GM19467 (cell line): ENCODE measurements around the gene SLC34A2.
A peak's percentile ranks its signal among the peaks of the same experiment; 100 is the strongest.
"Not testable (repeated sequence)": the region's sequence is repeated elsewhere in the genome, so short reads cannot be mapped to it uniquely, and the experiment has no call there.

Experiments used
- ATAC-seq: cut with Tn5 transposase; IDR thresholded peaks from one replicate; pipeline ENCODE4 v1.9.1; 2021; ENCODE audit warnings: mild to moderate bottlenecking, moderate library complexity; ENCODE audit not compliant: unreplicated experiment

Gene SLC34A2

GRCh38 chr4:25654971-25655963 lies at the start of gene SLC34A2:
Gene SLC34A2, plus strand, starts transcription at chr4:25655851. Its CDS starts 6,650 bp downstream, at chr4:25662501.
- no peak for ATAC-seq

- ATAC-seq, result no peak
Observed at GRCh38 chr4:25608644-25609043, 47.0 kb upstream of the SLC34A2 start.

- no peak for ATAC-seq
Observed at GRCh38 chr4:25609976-25610375, 45.7 kb upstream of the SLC34A2 start.

- not testable (repeated sequence) for ATAC-seq
Observed at GRCh38 chr4:25613613-25614012, 42.0 kb upstream of the SLC34A2 start.

GRCh38 chr4:25614807-25615206 lies 40.8 kb upstream of the SLC34A2 start:
- no peak for ATAC-seq

- peak; percentile 82 for ATAC-seq
Observed at GRCh38 chr4:25621027-25621930, 34.4 kb upstream of the SLC34A2 start.

GRCh38 chr4:25624616-25625015 lies 31.0 kb upstream of the SLC34A2 start:
- ATAC-seq, result no peak

- no peak for ATAC-seq
Observed at GRCh38 chr4:25628451-25628850, 27.2 kb upstream of the SLC34A2 start.

- ATAC-seq, result no peak
Observed at GRCh38 chr4:25632135-25632534, 23.5 kb upstream of the SLC34A2 start.

- no peak for ATAC-seq
Observed at GRCh38 chr4:25633541-25633940, 22.1 kb upstream of the SLC34A2 start.

GRCh38 chr4:25635501-25635900 lies 20.1 kb upstream of the SLC34A2 start:
- no peak for ATAC-seq

- ATAC-seq, result no peak
Observed at GRCh38 chr4:25637581-25638220, 17.9 kb upstream of the SLC34A2 start.

- ATAC-seq, result no peak
Observed at GRCh38 chr4:25638221-25638601, 17.4 kb upstream of the SLC34A2 start.

- no peak for ATAC-seq
Observed at GRCh38 chr4:25638806-25639205, 16.8 kb upstream of the SLC34A2 start.

- ATAC-seq, result no peak
Observed at GRCh38 chr4:25650311-25650710, 5.3 kb upstream of the SLC34A2 start.

GRCh38 chr4:25651682-25652081 lies 4.0 kb upstream of the SLC34A2 start:
- no peak for ATAC-seq

GRCh38 chr4:25654031-25654970 lies 1.4 kb upstream of the SLC34A2 start:
- ATAC-seq, result no peak

- ATAC-seq, result no peak
Observed at GRCh38 chr4:25656031-25656430, 380 bp downstream of the SLC34A2 start.

- ATAC-seq, result no peak
Observed at GRCh38 chr4:25658357-25658771, 2.7 kb downstream of the SLC34A2 start.

- no peak for ATAC-seq
Observed at GRCh38 chr4:25658777-25659176, 3.1 kb downstream of the SLC34A2 start.
